ENCODE results near the gene CNTN4. TPM values are rescaled to one million over a fixed set of nuclear protein-coding genes. Genes with fewer than 3 reads are reported as not detected.

CNTN4 gene
- polyA plus RNA-seq, 4 donors, result 0.27 to 6.5 (median 2.6) TPM; not detected in 1

DNA sequence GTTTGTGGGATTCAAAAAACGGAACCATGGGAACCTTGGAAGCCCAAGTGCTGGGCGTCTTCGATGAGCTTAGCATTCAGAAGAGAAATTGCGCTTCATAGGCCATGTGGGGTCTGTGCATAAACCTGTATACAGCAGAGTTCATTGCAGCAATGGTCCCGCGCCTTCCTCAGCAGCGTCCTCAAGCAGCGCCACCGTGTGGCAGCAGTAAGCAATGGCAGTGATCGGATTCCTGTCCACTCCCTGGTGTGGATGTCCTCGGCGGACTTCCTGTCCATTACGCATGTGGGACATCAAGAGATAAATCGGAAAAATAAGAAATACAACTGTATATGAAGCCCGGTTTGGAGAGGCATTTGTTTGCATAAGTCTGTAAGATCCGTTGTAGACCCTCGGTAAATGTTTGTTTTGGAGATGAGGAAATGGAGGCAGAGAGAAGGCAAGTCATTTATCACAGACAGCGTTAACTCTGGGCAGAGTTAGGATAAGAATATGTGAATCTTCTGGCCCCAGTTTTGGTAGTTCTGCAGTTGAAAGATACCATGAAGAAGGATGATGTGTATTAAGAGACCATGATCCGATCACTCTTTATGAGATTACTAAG, 57.7 kb downstream of the CNTN4 start:
- Histone ChIP-seq H3K4me3 (ENCODE audit: low read depth in 1 of 3, low read length in 3 of 3) (no peak overlapping the region), H3K9me3 (ENCODE audit: control insufficient read depth in 2 of 2, insufficient read depth in 1 of 2, low read depth in 1 of 2, low read length in 1 of 2) (peaks cover 0 to 2% of the 10 kb centered on the region in 2 donors), H3K27ac (ENCODE audit: low read depth in 1 of 3, low read length in 2 of 3) (no peak overlapping the region), H3K4me1 (ENCODE audit: control insufficient read depth in 3 of 3, insufficient read depth in 2 of 3, low read depth in 1 of 3, low read length in 2 of 3) (no peaks in the 10 kb centered on the region), H3K27me3 (ENCODE audit: control insufficient read depth in 3 of 3, insufficient read depth in 3 of 3, low read length in 3 of 3) (peaks cover 0 to 14% (median 0%) of the 10 kb centered on the region in 3 donors), H3K36me3 (ENCODE audit: control insufficient read depth in 3 of 3, insufficient read depth in 2 of 3, low read depth in 1 of 3, low read length in 3 of 3) (no peaks in the 10 kb centered on the region)
- FAIRE-seq (no peak), DNase-seq (peak in 1 of 2 donors; percentile 43)
- 54 to 59% (median 56%) methylated on average over 19 of the region's 19 CpGs for WGBS, 3 donors

GRCh38 chr3:2158828-2159227, 60.2 kb downstream of the CNTN4 start:
- no peak for DNase-seq
- Histone ChIP-seq H3K4me1 (ENCODE audit: control insufficient read depth in 3 of 3, insufficient read depth in 2 of 3, low read depth in 1 of 3, low read length in 2 of 3) (no peaks in the 10 kb centered on the region), H3K27ac (ENCODE audit: low read depth in 1 of 3, low read length in 2 of 3) (no peak overlapping the region), H3K36me3 (ENCODE audit: control insufficient read depth in 3 of 3, insufficient read depth in 2 of 3, low read depth in 1 of 3, low read length in 3 of 3) (no peaks in the 10 kb centered on the region), H3K27me3 (ENCODE audit: control insufficient read depth in 3 of 3, insufficient read depth in 3 of 3, low read length in 3 of 3) (peaks cover 0 to 14% (median 0%) of the 10 kb centered on the region in 3 donors), H3K9me3 (ENCODE audit: control insufficient read depth in 2 of 2, insufficient read depth in 1 of 2, low read depth in 1 of 2, low read length in 1 of 2) (peaks cover 0 to 2% of the 10 kb centered on the region in 2 donors), H3K4me3 (ENCODE audit: low read depth in 1 of 3, low read length in 3 of 3) (no peak overlapping the region)
- FAIRE-seq, result no peak
- WGBS, 3 donors, result 58 to 65% (median 64%) methylated on average over 3 of the region's 3 CpGs

DNA sequence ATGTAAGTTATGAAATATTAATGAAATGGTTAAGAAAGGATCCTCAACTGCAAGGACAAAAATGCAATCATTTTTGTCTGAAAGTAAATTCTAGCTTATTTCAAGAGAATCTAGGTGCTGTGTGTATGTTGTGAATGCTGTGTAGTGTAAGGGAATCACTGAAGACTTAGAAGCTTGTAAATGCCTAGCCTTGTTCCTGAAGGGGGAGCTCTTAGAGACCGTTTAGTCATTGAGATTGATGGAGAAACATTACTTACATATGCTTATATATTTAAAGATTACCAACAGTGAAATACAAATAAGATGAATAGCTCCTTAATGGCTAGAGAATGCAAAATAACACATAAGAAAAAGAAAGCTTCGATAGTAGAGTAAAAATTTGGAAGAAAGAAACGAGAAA, 67.9 kb downstream of the CNTN4 start:
- no peaks in the 10 kb centered on the region for H3K36me3 ChIP-seq (ENCODE audit: control insufficient read depth in 3 of 3, insufficient read depth in 2 of 3, low read depth in 1 of 3, low read length in 3 of 3)
- H3K4me1 ChIP-seq (ENCODE audit: control insufficient read depth in 3 of 3, insufficient read depth in 2 of 3, low read depth in 1 of 3, low read length in 2 of 3), result no peaks in the 10 kb centered on the region
- H3K27ac ChIP-seq (ENCODE audit: low read depth in 1 of 3, low read length in 2 of 3), result no peak overlapping the region
- no peaks in the 10 kb centered on the region for H3K27me3 ChIP-seq (ENCODE audit: control insufficient read depth in 3 of 3, insufficient read depth in 3 of 3, low read length in 3 of 3)
- WGBS, 3 donors, result 44 to 56% (median 48%) methylated on average over 3 of the region's 3 CpGs
- no peak overlapping the region for H3K4me3 ChIP-seq (ENCODE audit: low read depth in 1 of 3, low read length in 3 of 3)
- FAIRE-seq, result no peak
- H3K9me3 ChIP-seq (ENCODE audit: control insufficient read depth in 2 of 2, insufficient read depth in 1 of 2, low read depth in 1 of 2, low read length in 1 of 2), result no peaks in the 10 kb centered on the region
- DNase-seq, result peak in 1 of 2 donors; percentile 8

GRCh38 chr3:2172561-2173171, 74.0 kb downstream of the CNTN4 start:
- Histone ChIP-seq H3K4me3 (ENCODE audit: low read depth in 1 of 3, low read length in 3 of 3) (no peak overlapping the region), H3K36me3 (ENCODE audit: control insufficient read depth in 3 of 3, insufficient read depth in 2 of 3, low read depth in 1 of 3, low read length in 3 of 3) (no peaks in the 10 kb centered on the region), H3K9me3 (ENCODE audit: control insufficient read depth in 2 of 2, insufficient read depth in 1 of 2, low read depth in 1 of 2, low read length in 1 of 2) (peaks cover 0 to 7% of the 10 kb centered on the region in 2 donors), H3K4me1 (ENCODE audit: control insufficient read depth in 3 of 3, insufficient read depth in 2 of 3, low read depth in 1 of 3, low read length in 2 of 3) (no peaks in the 10 kb centered on the region), H3K27ac (ENCODE audit: low read depth in 1 of 3, low read length in 2 of 3) (no peak overlapping the region), H3K27me3 (ENCODE audit: control insufficient read depth in 3 of 3, insufficient read depth in 3 of 3, low read length in 3 of 3) (no peaks in the 10 kb centered on the region)
- FAIRE-seq (no peak), DNase-seq (no peak)
- WGBS, 3 donors, result 51 to 75% (median 66%) methylated on average over 4 of the region's 4 CpGs

- 41 to 64% (median 57%) methylated on average over 2 of the region's 2 CpGs for WGBS, 3 donors
- DNase-seq, result no peak
- Histone ChIP-seq H3K4me1 (ENCODE audit: control insufficient read depth in 3 of 3, insufficient read depth in 2 of 3, low read depth in 1 of 3, low read length in 2 of 3) (no peaks in the 10 kb centered on the region), H3K27ac (ENCODE audit: low read depth in 1 of 3, low read length in 2 of 3) (no peak overlapping the region), H3K9me3 (ENCODE audit: control insufficient read depth in 2 of 2, insufficient read depth in 1 of 2, low read depth in 1 of 2, low read length in 1 of 2) (peaks cover 0 to 1% of the 10 kb centered on the region in 2 donors), H3K36me3 (ENCODE audit: control insufficient read depth in 3 of 3, insufficient read depth in 2 of 3, low read depth in 1 of 3, low read length in 3 of 3) (no peaks in the 10 kb centered on the region), H3K4me3 (ENCODE audit: low read depth in 1 of 3, low read length in 3 of 3) (no peak overlapping the region), H3K27me3 (ENCODE audit: control insufficient read depth in 3 of 3, insufficient read depth in 3 of 3, low read length in 3 of 3) (no peaks in the 10 kb centered on the region)
- FAIRE-seq, result no peak
Measured at GRCh38 chr3:2180634-2181033, 82.0 kb downstream of the CNTN4 start.

GRCh38 chr3:2198776-2199279, 100.2 kb downstream of the CNTN4 start:
- FAIRE-seq (no peak), DNase-seq (no peak)
- no peaks in the 10 kb centered on the region for H3K36me3 ChIP-seq (ENCODE audit: control insufficient read depth in 3 of 3, insufficient read depth in 2 of 3, low read depth in 1 of 3, low read length in 3 of 3)
- no peak overlapping the region for H3K27ac ChIP-seq (ENCODE audit: low read depth in 1 of 3, low read length in 2 of 3)
- no peaks in the 10 kb centered on the region for H3K27me3 ChIP-seq (ENCODE audit: control insufficient read depth in 3 of 3, insufficient read depth in 3 of 3, low read length in 3 of 3)
- no peak overlapping the region for H3K4me3 ChIP-seq (ENCODE audit: low read depth in 1 of 3, low read length in 3 of 3)
- no peaks in the 10 kb centered on the region for H3K9me3 ChIP-seq (ENCODE audit: control insufficient read depth in 2 of 2, insufficient read depth in 1 of 2, low read depth in 1 of 2, low read length in 1 of 2)
- H3K4me1 ChIP-seq (ENCODE audit: control insufficient read depth in 3 of 3, insufficient read depth in 2 of 3, low read depth in 1 of 3, low read length in 2 of 3), result no peaks in the 10 kb centered on the region
- WGBS, 3 donors, result 71 to 83% (median 74%) methylated on average over 3 of the region's 3 CpGs

DNA sequence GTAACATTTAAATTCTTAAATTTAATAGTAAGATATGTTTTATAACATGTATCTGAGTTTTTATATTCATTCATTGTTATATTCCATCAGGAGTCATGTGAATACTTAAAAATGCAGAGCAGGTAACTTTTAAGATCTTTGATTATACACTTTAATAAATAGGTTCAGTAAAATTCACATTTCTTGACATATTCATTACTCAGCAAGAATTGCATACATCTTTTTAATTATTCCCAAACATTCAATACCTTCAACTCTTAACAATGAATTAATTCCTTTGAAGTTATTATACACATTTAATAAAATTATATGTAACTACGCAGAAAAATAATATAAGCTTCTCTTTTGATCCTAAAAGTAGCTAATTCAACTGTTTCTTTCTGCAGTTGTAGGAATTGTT, 105.4 kb downstream of the CNTN4 start:
- Histone ChIP-seq H3K4me1 (ENCODE audit: control insufficient read depth in 3 of 3, insufficient read depth in 2 of 3, low read depth in 1 of 3, low read length in 2 of 3) (no peaks in the 10 kb centered on the region), H3K36me3 (ENCODE audit: control insufficient read depth in 3 of 3, insufficient read depth in 2 of 3, low read depth in 1 of 3, low read length in 3 of 3) (no peaks in the 10 kb centered on the region), H3K27me3 (ENCODE audit: control insufficient read depth in 3 of 3, insufficient read depth in 3 of 3, low read length in 3 of 3) (no peaks in the 10 kb centered on the region), H3K27ac (ENCODE audit: low read depth in 1 of 3, low read length in 2 of 3) (no peak overlapping the region), H3K4me3 (ENCODE audit: low read depth in 1 of 3, low read length in 3 of 3) (no peak overlapping the region), H3K9me3 (ENCODE audit: control insufficient read depth in 2 of 2, insufficient read depth in 1 of 2, low read depth in 1 of 2, low read length in 1 of 2) (no peaks in the 10 kb centered on the region)
- 89 to 93% (median 89%) methylated on average over 1 of the region's 1 CpG for WGBS, 3 donors
- FAIRE-seq (peak; percentile 59), DNase-seq (no peak)

DNA sequence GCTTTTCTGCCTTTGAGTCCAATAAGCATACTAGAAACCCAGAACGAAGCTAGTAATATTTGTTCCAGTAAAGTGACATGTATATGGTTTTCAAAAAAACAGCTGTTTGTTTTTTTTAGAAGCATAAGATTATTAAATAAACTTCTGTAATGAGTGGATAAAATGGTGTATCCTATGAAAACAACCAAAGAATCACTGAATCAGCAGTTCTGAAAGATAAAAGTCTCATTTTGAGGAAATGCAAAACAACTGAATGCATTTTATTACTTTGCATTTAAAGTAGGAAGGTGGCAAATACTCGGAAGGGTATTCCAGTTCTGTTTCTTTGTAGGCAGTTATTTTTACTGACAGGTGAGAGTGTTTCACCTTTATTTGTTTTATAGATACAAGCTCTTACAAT, 107.0 kb downstream of the CNTN4 start:
- FAIRE-seq (no peak), DNase-seq (no peak)
- H3K36me3 ChIP-seq (ENCODE audit: control insufficient read depth in 3 of 3, insufficient read depth in 2 of 3, low read depth in 1 of 3, low read length in 3 of 3), result no peaks in the 10 kb centered on the region
- H3K9me3 ChIP-seq (ENCODE audit: control insufficient read depth in 2 of 2, insufficient read depth in 1 of 2, low read depth in 1 of 2, low read length in 1 of 2), result no peaks in the 10 kb centered on the region
- H3K4me3 ChIP-seq (ENCODE audit: low read depth in 1 of 3, low read length in 3 of 3), result no peak overlapping the region
- H3K4me1 ChIP-seq (ENCODE audit: control insufficient read depth in 3 of 3, insufficient read depth in 2 of 3, low read depth in 1 of 3, low read length in 2 of 3), result no peaks in the 10 kb centered on the region
- no peak overlapping the region for H3K27ac ChIP-seq (ENCODE audit: low read depth in 1 of 3, low read length in 2 of 3)
- H3K27me3 ChIP-seq (ENCODE audit: control insufficient read depth in 3 of 3, insufficient read depth in 3 of 3, low read length in 3 of 3), result no peaks in the 10 kb centered on the region
- WGBS, 3 donors, result 72 to 82% (median 73%) methylated on average over 2 of the region's 2 CpGs
